OCI-LY3 (cell line): ENCODE measurements around the gene AGAP1.

Experiments used
- CTCF ChIP-seq: fragments of 200-600, 300-600 bp; sonication (generic); IDR thresholded peaks from 2 replicates; pipeline ENCODE4 v1.5.1; 2014; ENCODE audit warnings: antibody characterized with exemption, low read length, low read depth
- EZH2phosphoT487 ChIP-seq: fragments of 200-600 bp; shearing (Covaris generic); IDR thresholded peaks from 2 replicates; pipeline ENCODE4 v1.6.1; 2018; ENCODE audit warnings: antibody characterized with exemption, mixed run types, low read depth

GRCh38 chr2:235774153-235774870 lies 280.5 kb downstream of the AGAP1 start:
- TF ChIP-seq CTCF: no peak
- no peak for TF ChIP-seq EZH2phosphoT487
